ENCODE data around the gene ABCC6.
A peak's percentile ranks its signal among the peaks of the same experiment; 100 is the strongest.

Gene ABCC6

GRCh38 chr16:16139806-16140205 is 83.5 kb downstream of the ABCC6 start:
- DNase-seq: no peak

- DNase-seq: no peak
Observed at GRCh38 chr16:16139061-16139460, 84.2 kb downstream of the ABCC6 start.

- DNase-seq: no peak
Observed at GRCh38 chr16:16138034-16138635, 85.2 kb downstream of the ABCC6 start.

- no peak for DNase-seq
Observed at GRCh38 chr16:16137110-16137509, 86.2 kb downstream of the ABCC6 start.

DNA sequence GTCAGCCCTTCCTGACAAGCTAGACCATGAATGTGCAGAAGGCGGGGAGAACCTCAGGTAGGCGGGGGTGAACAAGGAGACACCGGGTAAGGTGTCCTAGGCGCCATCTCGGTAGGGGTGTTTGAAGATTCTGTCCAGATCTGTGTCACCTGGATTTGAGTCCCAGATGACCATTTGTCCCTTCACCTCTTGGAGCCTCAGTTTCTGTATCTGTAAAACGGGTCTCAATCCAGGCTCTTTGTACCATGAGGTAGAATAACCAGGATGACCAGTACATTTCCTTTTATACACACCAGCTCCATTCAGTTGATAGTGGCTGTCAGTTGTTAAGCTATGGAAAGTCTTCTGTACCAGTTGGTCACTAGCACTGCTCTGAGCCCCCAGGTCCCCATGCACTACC is 86.7 kb downstream of the ABCC6 start:
- DNase-seq: no peak

GRCh38 chr16:16133943-16134604 is 89.2 kb downstream of the ABCC6 start:
- DNase-seq: no peak

GRCh38 chr16:16131659-16132058 is 91.6 kb downstream of the ABCC6 start:
- DNase-seq: no peak

GRCh38 chr16:16131204-16131603 is 92.1 kb downstream of the ABCC6 start:
- no peak for DNase-seq

GRCh38 chr16:16127469-16128116 is 95.7 kb downstream of the ABCC6 start:
- peak; percentile 74 for DNase-seq

- no peak for DNase-seq
Observed at GRCh38 chr16:16126896-16127295, 96.4 kb downstream of the ABCC6 start.

DNA sequence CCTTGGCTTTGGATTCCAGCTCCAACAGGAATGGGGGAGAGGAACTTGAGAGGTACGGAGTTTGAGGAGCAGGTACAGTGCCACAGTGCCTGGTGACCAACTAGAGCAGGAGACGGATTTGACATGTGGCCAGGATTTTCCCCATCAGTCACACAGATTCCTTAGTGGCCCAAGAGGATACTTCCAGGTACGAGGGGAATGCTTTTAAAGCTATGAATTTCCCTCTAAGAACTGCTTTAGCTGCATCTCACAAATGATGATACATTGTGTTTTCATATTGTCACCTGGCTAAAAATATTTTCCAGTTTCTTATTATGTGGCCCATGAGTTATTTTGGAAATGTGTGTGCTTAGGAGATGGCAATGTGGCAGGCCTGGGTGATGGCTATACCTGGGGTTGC is 98.3 kb downstream of the ABCC6 start:
- no peak for DNase-seq

GRCh38 chr16:16124438-16124837 is 98.9 kb downstream of the ABCC6 start:
- DNase-seq: no peak

- no peak for DNase-seq
Observed at GRCh38 chr16:16122264-16122663, 101.0 kb downstream of the ABCC6 start.

DNA sequence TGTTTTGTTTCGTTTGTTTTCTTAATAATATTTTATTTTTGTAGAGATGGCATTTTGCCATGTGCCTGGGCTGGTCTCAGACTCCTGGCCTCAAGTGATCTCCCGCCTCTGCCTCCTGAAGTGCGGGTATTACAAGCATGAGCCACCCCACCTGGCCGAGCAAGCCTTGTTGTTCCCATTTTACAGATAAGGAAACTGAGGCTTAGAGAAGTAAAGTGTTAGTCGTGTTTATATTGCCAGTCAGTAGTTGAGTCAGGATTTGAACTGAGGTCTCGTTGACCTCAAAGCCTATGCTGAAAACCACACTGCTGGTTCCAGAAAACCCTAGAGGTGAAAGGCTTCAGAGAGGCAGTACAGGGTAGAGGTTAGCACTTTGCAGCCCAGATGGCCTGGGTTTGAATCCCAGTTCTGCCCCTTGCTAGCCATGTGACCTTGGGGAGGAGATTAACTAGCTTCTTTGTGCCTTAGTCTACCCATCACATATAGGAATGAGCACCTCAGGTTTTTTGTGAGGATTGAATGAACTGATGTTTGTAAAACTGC is 102.0 kb downstream of the ABCC6 start:
- no peak for DNase-seq

DNA sequence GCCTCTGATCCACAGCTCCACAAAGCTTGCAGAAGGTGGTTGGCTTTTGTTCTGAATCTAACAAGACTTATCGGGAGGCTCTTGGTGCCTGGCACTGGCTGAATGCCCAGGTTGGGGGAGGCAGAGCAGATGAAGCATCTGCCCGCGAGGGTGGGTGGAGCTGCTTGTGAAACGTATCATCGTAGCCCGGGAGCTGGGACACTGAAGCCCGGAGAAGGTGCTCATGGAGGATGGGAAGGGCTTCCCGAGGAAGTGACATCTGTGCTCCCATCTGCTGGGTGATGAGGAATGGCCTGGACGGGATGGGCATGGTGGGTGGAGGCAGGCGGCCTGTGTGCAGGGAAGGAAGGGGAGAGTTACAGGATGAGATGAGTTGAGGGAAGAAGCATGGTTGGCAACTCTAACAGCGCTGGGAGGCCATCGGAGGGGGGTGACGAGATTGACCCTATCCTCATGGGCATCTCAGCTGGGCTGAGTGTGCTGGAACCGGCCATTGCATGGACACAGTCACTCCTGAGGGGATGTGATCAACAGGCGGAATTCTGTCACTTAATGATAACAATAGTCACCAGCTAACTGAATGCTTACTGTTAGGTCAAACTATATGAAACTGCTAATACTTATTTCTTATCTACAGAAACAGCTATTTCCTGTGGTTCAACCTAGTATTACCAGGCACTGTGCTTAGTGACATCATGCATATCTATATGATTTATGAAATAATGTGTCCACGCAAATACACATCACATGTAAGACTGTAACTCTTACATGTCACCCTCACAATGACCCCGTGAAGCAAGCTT is 102.7 kb downstream of the ABCC6 start:
- DNase-seq: no peak

DNA sequence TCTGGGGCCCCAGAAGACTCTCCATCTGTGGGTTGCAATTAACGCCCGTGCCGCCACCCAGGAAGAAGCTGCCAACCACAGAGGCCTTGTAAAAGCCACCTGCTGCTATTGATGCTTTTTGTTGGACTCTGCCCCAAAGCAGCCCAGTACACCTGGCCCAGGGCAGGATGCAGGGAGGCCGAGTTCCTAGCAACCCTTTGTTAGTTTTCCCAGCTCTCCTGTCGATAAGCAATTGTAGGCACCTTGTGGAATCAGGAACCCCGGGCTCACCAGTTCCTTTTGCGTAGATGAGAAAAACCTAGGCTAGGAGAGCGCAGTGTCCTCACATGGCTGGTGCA is 103.3 kb downstream of the ABCC6 start:
- DNase-seq: no peak

DNA sequence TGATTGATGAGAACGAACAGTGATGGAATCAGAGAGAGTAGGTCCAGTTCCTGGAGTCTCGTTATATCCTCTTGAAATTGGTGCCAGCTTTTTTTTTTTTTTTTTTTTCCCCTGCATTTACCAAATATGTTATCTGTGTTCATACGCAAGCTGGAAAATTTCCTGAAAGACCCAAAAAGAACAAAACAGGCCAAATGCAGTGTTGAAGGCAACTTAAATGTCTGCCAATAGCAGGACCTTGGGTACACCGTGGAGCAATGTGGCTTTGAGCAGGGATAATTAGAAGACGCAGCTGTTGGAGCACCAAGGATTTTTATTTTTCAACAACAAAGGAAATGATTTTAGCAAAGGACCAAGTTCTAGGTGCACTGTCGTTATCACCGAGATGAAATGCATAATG is 105.0 kb downstream of the ABCC6 start:
- DNase-seq: no peak

DNA sequence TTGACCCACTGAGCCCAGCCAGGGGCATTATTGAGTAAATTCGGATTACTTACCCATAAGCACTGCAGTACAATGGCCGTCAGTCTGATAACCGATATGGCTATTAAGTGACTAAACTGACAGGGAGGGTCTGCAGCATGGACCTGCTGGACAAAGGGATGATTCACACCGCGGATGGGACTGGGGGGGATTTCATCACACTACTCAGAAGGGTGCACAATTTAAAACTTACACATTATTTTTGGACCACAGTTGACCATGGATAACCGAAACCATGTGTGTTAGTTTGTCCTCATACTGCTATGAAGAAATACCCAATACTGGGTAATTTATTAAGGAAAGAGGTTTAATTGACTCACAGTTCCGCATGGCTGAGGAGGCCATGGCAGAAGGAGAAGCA is 106.5 kb downstream of the ABCC6 start:
- DNase-seq: no peak

- no peak for DNase-seq
Observed at GRCh38 chr16:16113076-16113475, 110.2 kb downstream of the ABCC6 start.

- DNase-seq: no peak
Observed at GRCh38 chr16:16112450-16113053, 110.7 kb downstream of the ABCC6 start.

- no peak for DNase-seq
Observed at GRCh38 chr16:16111639-16112038, 111.7 kb downstream of the ABCC6 start.

GRCh38 chr16:16110111-16110490 is 113.2 kb downstream of the ABCC6 start:
- DNase-seq: no peak

DNA sequence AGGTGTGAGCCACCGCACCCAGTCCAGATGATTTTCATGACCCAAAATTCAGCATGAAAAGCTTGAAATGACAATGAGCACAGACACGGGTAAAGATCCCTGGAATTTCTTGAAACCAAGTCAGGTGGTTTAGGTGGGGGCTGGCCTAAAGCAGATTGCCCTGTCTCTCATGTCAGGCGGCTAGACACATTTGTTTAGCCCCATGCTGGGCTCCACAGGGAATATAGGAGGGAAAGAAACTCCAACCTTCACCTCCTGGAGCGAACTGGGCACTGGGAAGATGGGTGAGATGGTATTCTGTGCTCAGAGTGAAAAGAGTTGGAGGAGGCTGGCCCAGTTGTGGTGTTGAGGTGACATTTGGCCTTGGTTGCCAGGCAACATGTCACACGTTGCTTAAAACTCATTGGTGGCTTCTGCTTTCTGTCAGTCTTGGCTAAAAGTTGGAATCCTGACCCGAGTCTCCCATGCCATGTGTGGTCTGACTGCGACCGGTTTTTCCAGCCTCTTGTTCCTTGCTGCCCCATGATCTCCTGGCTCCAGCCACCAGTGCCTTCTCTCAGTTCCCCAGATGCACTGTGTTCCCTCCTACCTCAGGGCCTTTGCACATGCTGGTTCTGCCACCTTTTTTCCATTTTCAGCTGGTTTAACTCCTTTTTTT is 113.7 kb downstream of the ABCC6 start:
- DNase-seq: no peak
